ENCODE measurements around the gene LCLAT1.
A peak's percentile ranks its signal among the peaks of the same experiment; 100 is the strongest.

LCLAT1 gene

GRCh38 chr2:30475542-30475941 is 28.5 kb downstream of the LCLAT1 start:
- Mint-ChIP-seq H3K36me3 (peaks cover 2% of the 10 kb centered on the region), H3K27ac (no peak overlapping the region), H3K4me1 (peaks cover 14% of the 10 kb centered on the region), H3K9me3 (no peaks in the 10 kb centered on the region), H3K27me3 (no peaks in the 10 kb centered on the region), H3K4me3 (no peak overlapping the region)
- no peak for ATAC-seq (ENCODE audit: low read depth)
- no peak for DNase-seq (ENCODE audit: low spot score in 2 of 2)

- no peaks in the 10 kb centered on the region for H3K9me3 Mint-ChIP-seq
- H3K4me3 Mint-ChIP-seq: no peak overlapping the region
- peaks cover 23% of the 10 kb centered on the region for H3K4me1 Mint-ChIP-seq
- no peaks in the 10 kb centered on the region for H3K27me3 Mint-ChIP-seq
- DNase-seq (ENCODE audit: low spot score in 2 of 2) (no peak), ATAC-seq (ENCODE audit: low read depth) (no peak)
- no peak overlapping the region for H3K27ac Mint-ChIP-seq
- H3K36me3 Mint-ChIP-seq: peaks cover 4% of the 10 kb centered on the region
These were observed 29.6 kb downstream of the LCLAT1 start for GRCh38 chr2:30476636-30477035.

- no peak for DNase-seq (ENCODE audit: low spot score in 2 of 2)
- no peak for ATAC-seq (ENCODE audit: low read depth)
- peak overlapping the region; percentile 64 for H3K27ac Mint-ChIP-seq
These were observed 33.8 kb downstream of the LCLAT1 start for GRCh38 chr2:30480703-30481322.

GRCh38 chr2:30481323-30481800 is 34.3 kb downstream of the LCLAT1 start:
- peaks cover 5% of the 10 kb centered on the region for H3K36me3 Mint-ChIP-seq

More at GRCh38 chr2:30480703-30481322, 33.8 kb downstream of the LCLAT1 start:
- no peaks in the 10 kb centered on the region for H3K27me3 Mint-ChIP-seq
- no peak overlapping the region for H3K4me3 Mint-ChIP-seq
- peaks cover 4% of the 10 kb centered on the region for H3K36me3 Mint-ChIP-seq
- peaks cover 14% of the 10 kb centered on the region for H3K4me1 Mint-ChIP-seq
- H3K9me3 Mint-ChIP-seq: no peaks in the 10 kb centered on the region

GRCh38 chr2:30482011-30482410 is 35.0 kb downstream of the LCLAT1 start:
- Mint-ChIP-seq H3K27ac (no peak overlapping the region), H3K4me3 (no peak overlapping the region), H3K9me3 (no peaks in the 10 kb centered on the region), H3K4me1 (peaks cover 20% of the 10 kb centered on the region), H3K27me3 (no peaks in the 10 kb centered on the region), H3K36me3 (peaks cover 5% of the 10 kb centered on the region)
- DNase-seq (ENCODE audit: low spot score in 2 of 2): no peak
- no peak for ATAC-seq (ENCODE audit: low read depth)

More at GRCh38 chr2:30481323-30481800, 34.3 kb downstream of the LCLAT1 start:
- ATAC-seq (ENCODE audit: low read depth): no peak
- Mint-ChIP-seq H3K9me3 (no peaks in the 10 kb centered on the region), H3K4me3 (no peak overlapping the region), H3K27ac (peak overlapping the region; percentile 64), H3K4me1 (peaks cover 16% of the 10 kb centered on the region), H3K27me3 (no peaks in the 10 kb centered on the region)
- DNase-seq (ENCODE audit: low spot score in 2 of 2): no peak

GRCh38 chr2:30484145-30484544 is 37.1 kb downstream of the LCLAT1 start:
- peaks cover 5% of the 10 kb centered on the region for H3K36me3 Mint-ChIP-seq
- no peaks in the 10 kb centered on the region for H3K27me3 Mint-ChIP-seq
- DNase-seq (ENCODE audit: low spot score in 2 of 2): no peak
- no peak overlapping the region for H3K27ac Mint-ChIP-seq
- H3K9me3 Mint-ChIP-seq: no peaks in the 10 kb centered on the region
- no peak overlapping the region for H3K4me3 Mint-ChIP-seq
- ATAC-seq (ENCODE audit: low read depth): no peak
- H3K4me1 Mint-ChIP-seq: peaks cover 31% of the 10 kb centered on the region

- Mint-ChIP-seq H3K27ac (no peak overlapping the region), H3K4me1 (peaks cover 31% of the 10 kb centered on the region), H3K4me3 (no peak overlapping the region), H3K9me3 (no peaks in the 10 kb centered on the region), H3K27me3 (no peaks in the 10 kb centered on the region), H3K36me3 (peaks cover 5% of the 10 kb centered on the region)
- peak; percentile 47 for ATAC-seq (ENCODE audit: low read depth)
- DNase-seq (ENCODE audit: low spot score in 2 of 2): no peak
These were observed 37.9 kb downstream of the LCLAT1 start for GRCh38 chr2:30484995-30485394.

GRCh38 chr2:30486655-30487054 is 39.6 kb downstream of the LCLAT1 start:
- DNase-seq (ENCODE audit: low spot score in 2 of 2) (no peak), ATAC-seq (ENCODE audit: low read depth) (no peak)
- Mint-ChIP-seq H3K4me1 (peaks cover 18% of the 10 kb centered on the region), H3K27ac (peak overlapping the region; percentile 36), H3K36me3 (peaks cover 2% of the 10 kb centered on the region), H3K4me3 (no peak overlapping the region), H3K9me3 (no peaks in the 10 kb centered on the region), H3K27me3 (no peaks in the 10 kb centered on the region)

- DNase-seq (ENCODE audit: low spot score in 2 of 2) (no peak), ATAC-seq (ENCODE audit: low read depth) (no peak)
- H3K9me3 Mint-ChIP-seq: no peaks in the 10 kb centered on the region
- H3K4me3 Mint-ChIP-seq: no peak overlapping the region
- peaks cover 2% of the 10 kb centered on the region for H3K36me3 Mint-ChIP-seq
- peak overlapping the region; percentile 36 for H3K27ac Mint-ChIP-seq
- no peaks in the 10 kb centered on the region for H3K27me3 Mint-ChIP-seq
- peaks cover 23% of the 10 kb centered on the region for H3K4me1 Mint-ChIP-seq
These were observed 40.6 kb downstream of the LCLAT1 start for GRCh38 chr2:30487603-30488002.

GRCh38 chr2:30488012-30488659 is 41.1 kb downstream of the LCLAT1 start:
- Mint-ChIP-seq H3K4me3 (no peak overlapping the region), H3K36me3 (peaks cover 2% of the 10 kb centered on the region), H3K9me3 (no peaks in the 10 kb centered on the region), H3K27me3 (no peaks in the 10 kb centered on the region), H3K27ac (no peak overlapping the region), H3K4me1 (peaks cover 25% of the 10 kb centered on the region)
- no peak for DNase-seq (ENCODE audit: low spot score in 2 of 2)
- ATAC-seq (ENCODE audit: low read depth): no peak

GRCh38 chr2:30491225-30491624 is 44.2 kb downstream of the LCLAT1 start:
- no peak overlapping the region for H3K4me3 Mint-ChIP-seq
- ATAC-seq (ENCODE audit: low read depth): no peak
- H3K36me3 Mint-ChIP-seq: peaks cover 7% of the 10 kb centered on the region
- H3K4me1 Mint-ChIP-seq: peaks cover 31% of the 10 kb centered on the region
- H3K27me3 Mint-ChIP-seq: no peaks in the 10 kb centered on the region
- peaks cover 8% of the 10 kb centered on the region for H3K9me3 Mint-ChIP-seq
- H3K27ac Mint-ChIP-seq: no peak overlapping the region
- DNase-seq (ENCODE audit: low spot score in 2 of 2): no peak

- Mint-ChIP-seq H3K36me3 (peaks cover 12% of the 10 kb centered on the region), H3K27me3 (no peaks in the 10 kb centered on the region), H3K9me3 (peaks cover 15% of the 10 kb centered on the region), H3K27ac (no peak overlapping the region), H3K4me1 (peaks cover 30% of the 10 kb centered on the region), H3K4me3 (no peak overlapping the region)
- no peak for DNase-seq (ENCODE audit: low spot score in 2 of 2)
- no peak for ATAC-seq (ENCODE audit: low read depth)
These were observed 45.1 kb downstream of the LCLAT1 start for GRCh38 chr2:30492185-30492584.

GRCh38 chr2:30492619-30493018 is 45.6 kb downstream of the LCLAT1 start:
- no peak for DNase-seq (ENCODE audit: low spot score in 2 of 2)
- ATAC-seq (ENCODE audit: low read depth): no peak
- Mint-ChIP-seq H3K4me3 (no peak overlapping the region), H3K27me3 (no peaks in the 10 kb centered on the region), H3K36me3 (peaks cover 14% of the 10 kb centered on the region), H3K4me1 (peaks cover 26% of the 10 kb centered on the region), H3K9me3 (peaks cover 15% of the 10 kb centered on the region), H3K27ac (no peak overlapping the region)

- no peak overlapping the region for H3K27ac Mint-ChIP-seq
- DNase-seq (ENCODE audit: low spot score in 2 of 2): no peak
These were observed 46.4 kb downstream of the LCLAT1 start for GRCh38 chr2:30493440-30493839.

More at GRCh38 chr2:30493440-30493839, 46.4 kb downstream of the LCLAT1 start:
- ATAC-seq (ENCODE audit: low read depth): no peak
- H3K36me3 Mint-ChIP-seq: peaks cover 20% of the 10 kb centered on the region
- H3K4me1 Mint-ChIP-seq: peaks cover 24% of the 10 kb centered on the region
- H3K27me3 Mint-ChIP-seq: no peaks in the 10 kb centered on the region
- H3K4me3 Mint-ChIP-seq: no peak overlapping the region
- peaks cover 20% of the 10 kb centered on the region for H3K9me3 Mint-ChIP-seq

All from memory B cell (primary cell).